PFSK-1 (cell line): Measurements from ENCODE around the gene NR0B2.

Source experiments
- FOXP2 ChIP-seq: optimal IDR thresholded peaks from 2 replicates; pipeline ENCODE3; 2011; ENCODE audit warnings: borderline replicate concordance, control low read depth, inconsistent platforms; ENCODE audit not compliant: insufficient read depth; ENCODE audit errors: extremely low read length, extremely low read depth
- POLR2AphosphoS5 ChIP-seq: IDR thresholded peaks from 2 replicates; pipeline ENCODE4 v1.6.1; 2012; ENCODE audit warnings: low read depth, mild to moderate bottlenecking, control low read depth, low read length, moderate library complexity
- SIN3A ChIP-seq: IDR thresholded peaks from 2 replicates; pipeline ENCODE4 v1.6.1; 2012; ENCODE audit warnings: mild to moderate bottlenecking, low read length, moderate library complexity, borderline replicate concordance; ENCODE audit not compliant: insufficient read depth
- TAF1 ChIP-seq: IDR thresholded peaks from 2 replicates; pipeline ENCODE4 v1.6.1; 2012; ENCODE audit warnings: low read length, control low read depth, borderline replicate concordance; ENCODE audit not compliant: insufficient read depth
- TF ChIP-seq, protein P1 (sequence below), 2 experiments: IDR thresholded peaks; 2 replicates each; pipeline versions ENCODE4 v1.6.1 to v1.8.0; 2011 to 2012; ENCODE audit warnings: low read depth in 2 of 2, low read length in 2 of 2, control low read depth in 1 of 2, inconsistent platforms in 1 of 2, mild to moderate bottlenecking in 1 of 2, moderate library complexity in 1 of 2; ENCODE audit not compliant: insufficient read depth in 1 of 2

Gene NR0B2

DNA sequence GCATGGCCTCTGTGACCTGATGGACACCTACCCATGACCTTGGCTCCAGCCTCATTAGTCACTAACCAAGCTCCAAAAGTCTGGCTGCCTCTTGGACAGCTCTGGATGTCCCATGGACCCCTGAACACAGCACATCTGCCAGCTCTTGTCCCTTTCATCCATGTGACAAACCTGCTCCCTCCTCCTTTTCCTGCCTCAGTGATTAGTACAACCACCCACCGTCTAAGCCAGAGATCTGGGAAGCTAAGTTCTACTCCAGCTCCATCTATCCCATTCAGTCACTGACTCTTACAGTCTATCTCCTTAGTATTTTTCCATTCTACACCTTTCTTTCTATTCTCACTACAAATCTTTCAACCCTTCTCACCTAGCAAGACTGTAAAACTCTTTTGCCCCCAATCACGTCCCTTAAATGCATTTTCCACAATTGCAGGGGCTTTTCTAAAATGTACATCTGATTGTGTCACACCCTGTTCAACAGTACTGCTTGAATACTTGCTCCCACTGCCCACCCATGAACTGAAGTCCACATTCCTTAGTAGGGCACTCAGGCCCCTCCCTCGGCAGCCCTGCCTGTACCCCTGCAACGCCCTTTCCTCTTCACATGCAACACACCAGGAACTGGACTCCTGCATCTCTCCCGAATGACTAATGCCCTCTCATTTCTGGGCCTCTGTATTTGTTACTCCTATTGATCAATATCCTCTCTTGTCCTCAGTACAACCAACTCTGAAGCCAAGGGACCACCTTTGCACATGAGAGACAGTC is 30.9 kb downstream of the NR0B2 start:
- TF ChIP-seq SIN3A = no peak
- TF ChIP-seq, protein P1, sequence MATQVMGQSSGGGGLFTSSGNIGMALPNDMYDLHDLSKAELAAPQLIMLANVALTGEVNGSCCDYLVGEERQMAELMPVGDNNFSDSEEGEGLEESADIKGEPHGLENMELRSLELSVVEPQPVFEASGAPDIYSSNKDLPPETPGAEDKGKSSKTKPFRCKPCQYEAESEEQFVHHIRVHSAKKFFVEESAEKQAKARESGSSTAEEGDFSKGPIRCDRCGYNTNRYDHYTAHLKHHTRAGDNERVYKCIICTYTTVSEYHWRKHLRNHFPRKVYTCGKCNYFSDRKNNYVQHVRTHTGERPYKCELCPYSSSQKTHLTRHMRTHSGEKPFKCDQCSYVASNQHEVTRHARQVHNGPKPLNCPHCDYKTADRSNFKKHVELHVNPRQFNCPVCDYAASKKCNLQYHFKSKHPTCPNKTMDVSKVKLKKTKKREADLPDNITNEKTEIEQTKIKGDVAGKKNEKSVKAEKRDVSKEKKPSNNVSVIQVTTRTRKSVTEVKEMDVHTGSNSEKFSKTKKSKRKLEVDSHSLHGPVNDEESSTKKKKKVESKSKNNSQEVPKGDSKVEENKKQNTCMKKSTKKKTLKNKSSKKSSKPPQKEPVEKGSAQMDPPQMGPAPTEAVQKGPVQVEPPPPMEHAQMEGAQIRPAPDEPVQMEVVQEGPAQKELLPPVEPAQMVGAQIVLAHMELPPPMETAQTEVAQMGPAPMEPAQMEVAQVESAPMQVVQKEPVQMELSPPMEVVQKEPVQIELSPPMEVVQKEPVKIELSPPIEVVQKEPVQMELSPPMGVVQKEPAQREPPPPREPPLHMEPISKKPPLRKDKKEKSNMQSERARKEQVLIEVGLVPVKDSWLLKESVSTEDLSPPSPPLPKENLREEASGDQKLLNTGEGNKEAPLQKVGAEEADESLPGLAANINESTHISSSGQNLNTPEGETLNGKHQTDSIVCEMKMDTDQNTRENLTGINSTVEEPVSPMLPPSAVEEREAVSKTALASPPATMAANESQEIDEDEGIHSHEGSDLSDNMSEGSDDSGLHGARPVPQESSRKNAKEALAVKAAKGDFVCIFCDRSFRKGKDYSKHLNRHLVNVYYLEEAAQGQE (IDR thresholded peaks at IDR 0.05; ENCODE audit: insufficient read depth in 1 of 2, low read depth in 2 of 2, low read length in 2 of 2) = no peak
- TF ChIP-seq FOXP2 = no peak
- TF ChIP-seq POLR2AphosphoS5 = no peak
- TF ChIP-seq TAF1 = no peak

DNA sequence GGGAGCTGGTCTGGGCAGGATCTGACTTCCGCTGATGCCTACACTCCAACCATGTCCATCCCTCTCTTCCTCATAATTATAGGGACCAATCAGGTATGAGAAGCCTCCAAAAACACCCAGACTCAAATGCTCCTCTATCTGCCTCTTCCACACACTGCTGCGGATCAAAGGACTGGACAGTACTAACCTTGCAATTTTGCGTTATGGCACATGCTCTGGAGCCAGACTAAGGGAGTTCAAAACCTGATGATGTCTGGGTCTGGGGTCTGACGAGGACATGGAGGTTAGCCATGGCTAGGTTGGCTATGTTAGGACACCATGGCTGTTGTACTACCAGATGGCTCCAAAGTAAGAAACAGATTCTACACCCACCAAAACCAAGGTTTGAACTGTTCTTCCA is 34.0 kb downstream of the NR0B2 start:
- TF ChIP-seq FOXP2 (no peak), SIN3A (no peak), POLR2AphosphoS5 (no peak), TAF1 (no peak)
- TF ChIP-seq, protein P1 (IDR thresholded peaks at IDR 0.05; ENCODE audit: insufficient read depth in 1 of 2, low read depth in 2 of 2, low read length in 2 of 2) = no peak

DNA sequence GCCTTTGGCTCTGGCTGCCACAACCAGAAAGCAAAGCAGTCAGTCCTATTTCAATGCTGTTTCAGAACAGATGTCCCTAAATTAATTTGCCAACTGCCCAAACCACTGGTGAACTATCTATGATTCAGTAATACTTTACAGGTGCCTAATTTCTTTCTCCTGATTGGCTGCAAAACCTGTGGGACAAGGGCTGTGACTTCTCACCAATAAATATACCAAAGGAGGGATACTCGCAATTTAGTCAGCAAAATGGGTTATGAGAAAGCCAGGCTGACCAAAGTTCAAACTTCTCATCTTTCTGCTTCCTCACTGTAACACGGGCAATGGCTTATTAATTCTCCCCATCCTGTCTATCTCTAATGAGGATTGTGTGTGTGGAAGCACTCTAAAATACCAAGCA is 36.4 kb downstream of the NR0B2 start:
- TF ChIP-seq SIN3A (no peak), TAF1 (no peak), POLR2AphosphoS5 (no peak), FOXP2 (no peak)
- TF ChIP-seq, protein P1 (IDR thresholded peaks at IDR 0.05; ENCODE audit: insufficient read depth in 1 of 2, low read depth in 2 of 2, low read length in 2 of 2) = no peak

DNA sequence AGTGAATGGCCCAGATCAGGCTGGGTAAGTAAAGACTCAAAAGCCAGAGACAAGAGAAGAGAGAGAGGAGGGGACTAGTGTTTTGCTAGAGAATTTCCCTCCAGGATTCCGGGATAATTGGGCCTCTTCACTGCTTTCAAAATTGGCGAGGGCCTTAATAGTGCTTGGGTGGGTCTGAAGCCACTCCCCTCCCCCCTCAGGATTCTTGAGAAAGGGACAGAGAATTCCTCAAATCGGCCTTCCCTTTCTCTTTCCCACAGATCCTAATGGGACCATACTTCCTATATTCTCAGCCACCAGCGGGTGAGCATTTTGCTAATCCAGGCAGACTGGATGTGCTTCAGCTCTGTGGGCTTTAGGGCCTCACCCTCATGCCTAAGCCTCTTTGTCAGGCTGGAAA is 38.9 kb downstream of the NR0B2 start:
- TF ChIP-seq FOXP2 = no peak
- TF ChIP-seq, protein P1 (IDR thresholded peaks at IDR 0.05; ENCODE audit: insufficient read depth in 1 of 2, low read depth in 2 of 2, low read length in 2 of 2) = no peak
